Activated CD4-positive, alpha-beta T cell treated with anti-CD3 and anti-CD28 coated beads, Interleukin-2, amount 50 U/mL, for 16 hours (primary cell): ENCODE results near the gene CST3.
"Not testable (repeated sequence)": the region's sequence is repeated elsewhere in the genome, so short reads cannot be mapped to it uniquely, and the experiment has no call there.

Experiments used
- DNase-seq: peaks from one replicate; pipeline ENCODE4 v3.0.0-alpha.2; 2020

CST3 gene, protein sequence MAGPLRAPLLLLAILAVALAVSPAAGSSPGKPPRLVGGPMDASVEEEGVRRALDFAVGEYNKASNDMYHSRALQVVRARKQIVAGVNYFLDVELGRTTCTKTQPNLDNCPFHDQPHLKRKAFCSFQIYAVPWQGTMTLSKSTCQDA

DNA sequence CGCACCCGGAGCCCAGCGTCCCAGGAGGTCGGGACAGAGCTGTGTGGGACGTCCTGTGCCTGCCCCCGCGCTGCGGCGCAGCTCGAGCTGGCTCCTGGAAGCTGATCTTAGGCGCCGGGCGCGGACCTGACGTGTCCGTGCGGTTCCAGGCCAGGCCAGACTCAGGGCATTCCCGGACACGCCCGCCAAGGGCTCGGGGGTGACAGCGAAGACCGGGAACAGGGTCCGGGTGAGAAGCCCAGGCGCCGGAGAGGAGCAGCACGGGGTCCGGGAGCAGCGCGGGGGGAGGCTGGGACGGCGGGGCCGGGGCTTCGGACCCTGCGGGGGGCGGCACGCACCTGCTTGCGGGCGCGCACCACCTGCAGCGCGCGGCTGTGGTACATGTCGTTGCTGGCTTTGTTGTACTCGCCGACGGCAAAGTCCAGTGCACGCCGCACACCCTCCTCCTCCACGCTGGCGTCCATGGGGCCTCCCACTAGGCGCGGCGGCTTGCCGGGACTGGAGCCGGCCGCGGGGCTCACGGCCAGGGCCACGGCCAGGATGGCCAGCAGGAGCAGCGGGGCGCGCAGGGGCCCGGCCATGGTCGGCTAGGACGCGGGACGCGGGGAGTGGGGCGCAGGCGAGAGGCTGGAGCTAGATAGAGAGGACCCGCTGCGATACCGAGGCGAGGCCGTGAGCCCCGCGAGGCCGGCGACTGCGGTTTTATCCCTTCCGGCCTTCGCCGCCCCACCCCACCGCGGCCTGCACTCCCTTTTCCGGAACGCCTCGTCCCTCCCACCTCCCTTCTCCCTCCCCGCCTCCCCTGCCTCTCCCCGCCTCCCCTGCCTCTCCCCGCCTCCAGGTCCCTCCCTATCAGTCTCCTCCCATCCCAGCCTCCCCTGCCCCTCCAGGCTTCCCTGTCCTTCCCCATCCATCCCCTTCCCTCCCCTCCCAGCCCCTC, at the start of gene CST3:
Gene CST3, minus strand, starts transcription at position 674 of the 940 bp plus-strand sequence. Its CDS starts 93 bp downstream, at position 581.
- DNase-seq: peak; percentile 9

DNA sequence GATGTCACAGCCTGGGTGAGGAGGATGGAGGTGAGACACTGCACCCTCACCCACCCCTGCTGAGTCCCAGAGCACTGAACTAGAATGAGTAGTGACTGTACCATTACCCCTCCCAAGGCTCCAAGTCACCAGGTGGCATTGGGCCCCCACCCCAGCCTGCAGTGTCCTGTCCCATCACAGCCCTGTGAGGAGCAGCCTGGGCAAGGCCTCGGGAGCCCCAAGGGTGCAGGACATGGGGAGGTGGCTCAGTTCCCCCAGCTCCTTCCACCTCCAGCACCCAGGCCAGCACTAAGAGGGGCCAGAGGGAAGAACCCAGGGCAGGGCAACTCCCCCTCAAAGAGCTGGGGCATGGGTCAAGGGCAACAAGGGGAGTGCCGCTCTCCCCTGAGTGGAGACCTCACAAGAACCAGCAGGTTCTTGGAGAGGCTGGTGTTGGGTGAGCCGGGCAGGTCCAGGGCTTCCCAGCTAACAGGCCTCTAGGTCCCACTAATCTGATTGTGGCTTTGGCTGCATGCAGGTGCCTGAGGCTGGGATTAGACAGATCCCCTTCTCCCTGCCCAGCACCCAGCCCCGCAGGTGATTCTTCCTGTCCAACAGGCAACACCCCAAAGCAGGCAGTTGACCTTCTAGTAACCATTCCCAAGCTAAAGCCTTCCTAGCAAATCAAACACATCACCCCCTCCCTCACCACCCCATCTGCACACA, 48.4 kb upstream of the CST3 start:
- no peak for DNase-seq

DNA sequence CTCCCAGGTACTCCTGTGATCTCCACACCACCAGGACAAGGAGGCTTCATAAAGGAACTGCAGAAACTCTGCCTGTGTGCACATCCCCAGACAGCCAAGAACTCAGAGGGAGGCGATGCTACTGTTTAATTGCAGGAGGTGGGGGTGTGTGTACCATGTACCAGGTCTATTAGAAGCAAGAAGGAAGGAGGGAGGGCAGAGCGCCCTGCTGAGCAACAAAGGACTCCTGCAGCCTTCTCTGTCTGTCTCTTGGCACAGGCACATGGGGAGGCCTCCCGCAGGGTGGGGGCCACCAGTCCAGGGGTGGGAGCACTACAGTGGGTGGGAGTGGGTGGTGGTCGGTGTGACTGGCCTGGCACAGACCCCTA, 47.8 kb upstream of the CST3 start:
- not testable (repeated sequence) for DNase-seq

DNA sequence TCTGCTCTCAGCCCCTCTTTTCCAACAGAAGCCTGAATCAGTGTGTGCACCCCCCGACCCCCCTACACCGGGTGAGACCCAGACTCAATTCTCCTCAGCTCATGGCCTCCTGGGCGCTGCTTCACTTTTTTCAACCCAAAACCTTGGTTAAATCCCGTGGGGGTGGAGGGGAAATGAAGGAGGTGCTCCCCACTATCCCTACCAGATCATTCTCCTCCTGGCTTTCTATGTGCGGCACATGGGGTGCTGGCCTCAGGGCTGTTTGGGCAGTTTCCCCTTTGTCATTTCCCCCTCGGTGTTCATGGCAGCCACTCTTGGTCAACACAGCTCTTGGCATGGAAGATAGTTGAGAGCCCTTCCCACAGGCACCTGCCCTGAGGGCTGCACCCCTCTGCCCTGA, 46.5 kb upstream of the CST3 start:
- no peak for DNase-seq

DNA sequence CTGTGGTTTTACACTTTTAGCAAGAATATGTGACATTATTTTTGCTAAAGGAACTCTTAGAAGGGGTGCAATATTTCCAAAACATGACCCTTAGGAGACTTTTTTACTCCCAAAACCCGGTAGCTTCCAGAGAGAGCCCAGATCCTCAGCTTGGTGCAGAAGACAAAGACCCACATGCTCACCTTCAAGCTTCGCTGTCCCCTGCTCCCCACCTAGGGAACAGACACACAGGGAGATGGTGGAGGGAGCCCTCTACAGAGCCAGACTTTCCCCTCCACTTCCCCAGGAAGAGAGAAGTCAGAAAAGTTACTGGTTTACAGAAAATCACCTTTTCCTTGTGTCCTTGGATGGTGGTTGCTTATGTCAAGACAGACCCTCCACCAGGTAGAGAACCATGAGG, 46.1 kb upstream of the CST3 start:
- no peak for DNase-seq

DNA sequence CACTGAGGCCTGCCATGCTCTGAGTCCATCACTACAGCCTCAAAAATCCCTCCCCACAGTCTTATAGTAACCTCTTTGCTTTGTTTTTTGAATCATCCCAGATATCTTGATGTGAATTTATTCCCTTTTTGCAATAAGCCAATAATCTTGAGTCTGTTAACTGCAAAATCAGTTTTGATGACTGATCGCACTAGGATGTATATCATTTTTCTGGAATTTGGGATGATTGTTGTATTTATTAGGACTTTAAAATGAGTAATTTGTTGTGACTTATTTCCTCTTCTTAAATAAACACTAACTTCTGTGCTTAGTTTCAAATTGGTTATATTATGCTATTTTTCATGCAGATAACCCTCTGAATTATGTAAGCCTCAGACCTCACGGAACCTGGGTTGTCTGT, 45.5 kb upstream of the CST3 start:
- DNase-seq: no peak

DNA sequence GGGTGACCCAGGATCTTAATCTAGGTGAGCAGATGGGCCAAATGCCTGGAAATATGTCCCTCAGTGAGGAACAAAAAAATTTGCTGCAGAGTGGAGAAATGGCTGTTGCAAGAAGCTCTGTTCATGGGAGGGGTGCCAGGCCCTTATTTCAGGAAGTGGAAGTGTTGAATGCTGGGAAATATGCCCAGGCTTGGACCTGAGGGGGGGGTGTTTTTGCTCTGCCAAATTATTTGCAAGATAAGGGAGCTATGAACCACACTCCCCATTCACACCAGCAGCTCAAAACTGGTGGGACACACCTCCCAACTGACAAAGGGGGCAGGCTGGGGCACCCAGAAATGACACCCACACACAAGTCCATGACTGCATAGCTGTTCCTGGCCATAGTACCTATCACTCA, 42.4 kb upstream of the CST3 start:
- no peak for DNase-seq

DNA sequence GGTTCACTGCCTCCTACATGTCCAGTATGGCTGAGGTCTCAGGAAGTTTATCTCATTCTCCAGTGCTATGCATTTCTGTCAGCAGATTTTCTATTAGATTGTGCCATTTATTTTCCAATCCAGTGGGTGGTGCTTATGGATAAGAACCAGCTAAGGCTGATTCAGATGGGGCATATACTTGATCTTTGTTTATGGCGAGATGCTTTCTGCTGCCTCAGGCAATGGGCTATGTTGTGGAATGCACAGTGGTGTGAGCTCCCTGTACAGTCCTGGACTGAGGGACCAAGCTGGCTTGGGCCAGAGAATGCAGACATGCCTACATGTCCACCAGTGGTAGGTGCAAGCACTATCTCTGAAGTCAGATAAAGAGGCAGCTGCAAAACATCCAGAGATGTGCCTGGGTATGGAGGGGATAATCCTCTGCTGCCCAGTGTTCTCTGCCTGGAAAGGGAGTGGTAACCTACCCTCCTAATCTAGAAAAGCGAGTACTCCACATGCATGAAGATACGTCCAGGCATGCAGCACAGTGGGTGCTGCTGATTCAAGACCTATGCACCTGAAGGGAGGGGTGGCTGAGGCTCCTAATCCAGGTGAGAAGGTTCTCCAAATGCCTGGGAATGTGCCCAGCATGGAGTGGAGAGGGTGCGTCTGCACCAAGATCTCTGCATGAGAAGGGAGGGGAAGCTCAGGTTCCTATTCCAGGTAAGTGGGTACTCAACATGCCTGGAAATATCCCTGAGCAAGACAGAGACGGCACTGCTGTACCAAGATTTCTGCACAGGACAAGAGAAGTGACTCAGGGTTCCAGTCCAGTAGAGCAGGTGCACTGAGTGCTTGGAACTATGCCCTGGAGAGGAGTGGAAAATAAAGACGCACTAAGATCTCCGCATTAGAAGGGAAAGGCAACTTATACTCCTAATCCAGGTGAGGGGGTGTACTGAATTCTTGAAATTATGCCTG, 41.7 kb upstream of the CST3 start:
- DNase-seq: no peak

DNA sequence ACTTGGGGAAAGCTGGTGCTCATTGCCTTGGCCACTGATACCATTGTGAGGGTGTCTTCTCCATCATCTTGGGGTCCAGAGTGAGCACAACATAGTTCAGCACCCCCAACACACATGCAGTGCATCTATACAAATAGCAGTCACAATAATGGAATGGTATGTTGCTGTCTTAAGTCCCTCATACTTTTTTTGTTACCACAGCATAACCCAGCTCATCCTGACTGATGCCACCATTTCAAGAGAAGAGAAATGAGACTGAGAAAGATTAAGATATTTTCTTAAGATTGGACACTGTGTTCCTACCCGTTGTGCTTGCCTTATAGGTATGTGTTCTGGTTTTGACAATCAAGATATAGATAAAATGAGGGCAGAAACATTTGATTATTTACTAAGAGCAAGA, 35.5 kb upstream of the CST3 start:
- DNase-seq: no peak

DNA sequence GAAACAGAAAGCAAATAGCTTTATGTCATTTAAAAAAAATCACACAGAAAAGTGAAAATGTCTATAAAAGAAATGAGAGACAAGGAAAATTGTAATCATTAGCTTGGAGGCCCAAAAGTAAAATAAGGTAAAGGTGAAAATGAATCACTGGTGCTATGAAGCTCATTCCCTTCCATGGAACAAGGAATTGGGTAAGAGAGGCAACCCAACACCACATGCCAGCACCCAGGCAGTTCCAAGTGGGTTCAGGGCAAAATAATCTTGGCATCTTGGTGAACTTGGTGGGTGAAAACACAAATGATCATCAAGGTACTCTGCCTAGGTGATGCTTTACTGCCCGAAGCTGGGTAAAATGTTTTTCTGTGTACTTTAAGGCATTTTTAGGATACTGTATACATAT, 34.4 kb upstream of the CST3 start:
- DNase-seq: no peak

DNA sequence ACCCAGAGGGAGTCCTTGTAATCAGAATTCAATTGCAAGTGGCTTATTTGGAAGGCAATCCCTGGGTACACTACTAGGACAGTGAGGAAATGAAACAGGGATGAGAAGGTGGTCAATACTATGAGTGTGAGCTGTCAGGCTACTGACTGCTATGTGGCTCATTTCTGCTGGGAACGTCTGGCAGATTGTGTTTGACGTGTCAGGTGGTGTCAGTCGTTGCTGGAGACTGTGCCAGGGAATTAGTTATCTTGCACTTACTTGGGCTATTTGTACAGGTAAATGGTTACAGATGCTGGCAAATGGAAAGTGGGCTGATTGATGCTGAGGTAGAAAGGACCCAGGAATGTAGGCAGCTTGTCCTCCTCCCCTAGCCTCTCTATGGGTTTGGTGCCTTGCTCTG, 33.7 kb upstream of the CST3 start:
- no peak for DNase-seq

DNA sequence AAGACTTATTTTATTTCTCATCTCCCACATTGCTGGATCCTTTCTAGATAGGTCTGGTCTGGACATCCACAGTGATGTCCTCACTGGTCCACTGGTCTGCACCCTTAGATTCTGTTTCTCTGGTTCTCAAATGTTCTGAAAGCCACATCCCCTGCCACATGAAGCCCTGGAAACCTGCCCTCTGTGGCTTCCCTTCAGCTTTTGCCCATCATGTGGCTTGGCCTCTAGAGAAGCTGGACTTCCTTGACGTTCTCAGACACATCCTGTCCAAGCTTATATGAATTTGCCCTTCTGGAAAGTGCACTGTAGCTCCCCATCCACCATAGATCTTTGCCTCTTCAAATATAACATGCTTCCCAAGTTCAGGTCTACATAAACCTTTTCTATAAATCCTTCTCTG, 32.6 kb upstream of the CST3 start:
- DNase-seq: no peak

DNA sequence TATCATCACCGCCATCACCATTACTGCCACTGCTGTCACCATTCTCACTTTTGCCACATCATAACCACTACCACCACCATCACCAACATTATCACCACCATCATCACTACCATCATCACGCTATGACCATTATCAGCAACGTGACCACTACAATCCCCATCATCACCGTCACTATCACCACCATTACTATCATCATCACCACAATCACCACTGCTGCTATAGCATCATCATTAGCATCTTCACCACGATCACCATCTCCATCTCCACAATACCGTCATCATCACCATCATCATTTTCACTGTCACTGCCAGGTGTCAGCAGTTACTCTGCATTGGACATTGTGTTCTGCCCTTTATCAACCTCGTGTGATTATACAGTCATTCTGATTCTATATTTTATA, 32.1 kb upstream of the CST3 start:
- no peak for DNase-seq

DNA sequence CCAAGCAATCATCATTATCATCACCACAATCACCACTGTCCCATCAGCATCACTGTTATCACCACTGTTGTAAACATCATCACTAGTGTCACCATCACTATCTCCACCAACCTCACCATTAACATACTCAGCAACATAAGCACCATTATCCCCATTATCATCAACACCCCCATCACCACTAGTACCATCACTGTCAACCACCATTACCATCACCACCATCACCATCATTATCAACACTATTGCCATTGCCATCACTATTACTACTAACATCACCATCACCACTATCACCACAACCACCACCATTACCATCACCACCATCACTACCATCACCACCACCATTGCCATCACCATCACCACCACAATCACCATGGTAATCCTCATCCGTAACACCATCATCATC, 31.6 kb upstream of the CST3 start:
- DNase-seq: no peak

DNA sequence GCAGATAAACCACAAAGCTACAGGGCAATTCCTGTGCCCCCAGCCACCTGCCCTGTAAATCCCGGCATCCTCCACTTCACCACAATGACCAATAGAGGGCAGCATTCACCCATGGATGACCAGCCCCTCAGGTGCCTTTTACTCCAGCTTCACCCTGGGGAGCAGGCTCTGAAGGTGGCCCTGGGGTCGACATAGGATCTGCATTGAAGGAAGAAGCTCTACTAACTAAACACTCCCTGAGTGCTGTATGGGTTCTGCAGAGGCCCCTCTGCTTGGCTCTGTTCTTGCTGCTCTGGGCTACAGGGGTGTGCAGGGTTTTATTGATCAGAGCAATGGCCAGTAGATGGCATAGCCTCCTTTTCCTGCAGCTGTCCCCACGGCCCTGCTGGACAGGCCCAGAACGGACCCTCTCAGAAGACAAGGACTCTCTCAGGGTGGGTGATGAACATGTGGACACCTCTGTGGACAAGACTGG, 30.8 kb upstream of the CST3 start:
- peak; percentile 58 for DNase-seq

DNA sequence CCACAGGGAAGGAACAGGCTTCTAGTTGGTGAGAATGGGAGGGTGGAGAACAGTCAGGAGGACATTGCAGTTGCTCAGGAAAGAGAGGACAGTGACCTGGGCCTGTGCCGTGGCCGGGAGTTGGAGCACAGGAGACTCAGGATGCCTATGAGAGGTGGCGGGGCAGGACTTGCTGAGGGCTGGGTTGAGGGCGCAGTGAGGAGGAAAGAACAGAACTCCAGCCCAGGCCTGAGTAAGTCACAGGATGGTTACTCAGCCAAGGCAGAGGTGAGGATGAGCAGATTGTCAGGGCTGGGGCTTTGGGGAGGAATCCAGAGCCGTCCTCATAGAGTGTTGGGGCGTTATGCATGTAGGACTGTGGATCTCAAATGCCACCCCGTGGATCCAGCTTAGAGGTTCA, 29.9 kb upstream of the CST3 start:
- no peak for DNase-seq

DNA sequence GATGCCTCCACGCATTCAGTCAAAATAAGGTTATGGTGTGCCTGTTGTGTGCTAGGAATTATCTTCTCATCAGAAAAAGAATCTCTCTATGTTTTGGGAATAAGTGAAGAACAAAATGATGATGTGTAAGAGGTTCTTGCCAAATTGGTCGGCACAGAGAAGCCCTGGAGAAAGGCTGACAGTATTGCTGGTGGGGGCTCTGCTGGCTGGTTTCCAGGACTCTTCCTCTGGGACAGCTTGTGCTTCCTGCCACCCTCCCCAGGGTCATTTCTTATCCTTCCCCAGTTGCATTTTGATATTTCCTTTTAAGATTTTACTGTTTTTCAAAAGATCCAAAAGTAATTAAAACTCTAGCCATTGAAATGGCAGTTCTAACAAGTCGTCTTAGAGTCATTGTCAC, 28.9 kb upstream of the CST3 start:
- no peak for DNase-seq

DNA sequence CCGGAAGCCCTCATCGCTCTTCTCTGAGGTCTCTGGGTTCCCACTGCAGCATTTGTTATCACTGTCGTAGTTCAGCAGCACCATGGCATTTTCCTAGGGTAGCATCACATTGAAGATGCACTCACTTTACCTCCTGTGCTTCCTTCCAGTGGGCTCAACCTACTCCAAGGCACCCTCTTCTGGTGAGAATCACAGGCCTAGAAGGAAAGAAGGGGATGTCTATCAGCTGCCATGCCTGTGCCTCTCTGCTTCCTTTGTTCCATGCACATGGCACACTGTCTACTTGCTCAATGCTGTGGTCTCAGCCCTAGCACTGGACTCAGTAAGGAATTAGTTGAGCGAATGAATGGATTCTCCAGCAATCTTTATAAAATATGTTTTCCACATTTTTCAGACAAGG, 28.4 kb upstream of the CST3 start:
- no peak for DNase-seq

DNA sequence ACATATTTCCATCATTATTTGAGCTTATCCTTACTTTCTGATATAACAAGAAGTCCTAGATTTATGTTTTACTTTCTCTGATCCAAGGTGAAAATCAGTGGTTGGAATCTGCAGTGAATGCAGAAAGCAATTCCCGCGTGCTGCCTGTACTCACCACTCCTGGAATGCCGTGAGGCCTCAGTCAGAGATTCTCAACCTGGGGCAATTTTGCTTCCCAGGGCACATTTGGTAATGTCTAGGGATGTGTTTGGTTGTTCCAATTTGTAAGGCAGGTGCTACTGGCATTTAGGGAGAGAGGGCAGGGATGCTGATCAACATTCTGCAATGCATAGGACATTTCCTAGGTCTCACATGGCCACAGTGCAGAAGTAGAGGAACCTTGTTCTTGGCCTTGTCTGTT, 27.2 kb upstream of the CST3 start:
- DNase-seq: no peak

DNA sequence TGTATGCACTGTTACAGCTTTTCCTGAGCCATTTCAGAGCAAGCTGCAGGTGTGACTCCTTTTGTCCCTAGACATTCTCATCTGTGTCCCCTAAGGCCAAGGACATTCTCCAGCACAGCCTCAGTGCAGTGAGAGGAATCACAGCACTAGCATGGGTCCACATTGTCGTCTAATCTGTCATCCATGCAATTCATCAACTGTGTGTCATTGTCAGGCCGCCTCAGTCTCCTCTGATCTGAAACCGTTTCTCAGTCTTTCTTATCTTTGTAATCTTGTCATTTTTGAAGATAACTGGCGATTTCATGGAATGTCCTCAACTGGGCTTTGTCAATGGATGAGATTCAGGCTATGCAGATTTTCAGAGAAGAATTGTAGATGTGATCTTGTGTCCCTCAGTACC, 26.3 kb upstream of the CST3 start:
- not testable (repeated sequence) for DNase-seq

DNA sequence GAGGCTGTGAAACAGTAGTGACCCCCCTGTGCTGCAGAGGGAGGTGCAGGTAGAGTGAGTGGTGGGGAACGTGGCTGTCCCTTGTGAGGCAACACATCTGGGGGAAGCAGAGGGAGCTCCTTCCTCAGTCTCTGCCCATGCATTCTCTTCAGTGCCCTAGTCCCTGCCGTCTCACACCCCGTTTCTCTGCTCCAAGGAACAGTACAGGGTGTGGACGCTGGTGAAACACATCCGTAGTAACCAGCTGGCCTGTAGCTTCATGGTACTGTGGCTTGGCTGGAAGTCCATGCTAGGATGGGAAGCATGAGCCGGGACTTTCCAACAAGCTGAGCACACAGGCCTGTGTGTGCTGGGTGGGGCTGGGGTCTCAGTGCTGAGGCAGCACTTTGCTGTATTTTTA, 25.4 kb upstream of the CST3 start:
- DNase-seq: no peak

DNA sequence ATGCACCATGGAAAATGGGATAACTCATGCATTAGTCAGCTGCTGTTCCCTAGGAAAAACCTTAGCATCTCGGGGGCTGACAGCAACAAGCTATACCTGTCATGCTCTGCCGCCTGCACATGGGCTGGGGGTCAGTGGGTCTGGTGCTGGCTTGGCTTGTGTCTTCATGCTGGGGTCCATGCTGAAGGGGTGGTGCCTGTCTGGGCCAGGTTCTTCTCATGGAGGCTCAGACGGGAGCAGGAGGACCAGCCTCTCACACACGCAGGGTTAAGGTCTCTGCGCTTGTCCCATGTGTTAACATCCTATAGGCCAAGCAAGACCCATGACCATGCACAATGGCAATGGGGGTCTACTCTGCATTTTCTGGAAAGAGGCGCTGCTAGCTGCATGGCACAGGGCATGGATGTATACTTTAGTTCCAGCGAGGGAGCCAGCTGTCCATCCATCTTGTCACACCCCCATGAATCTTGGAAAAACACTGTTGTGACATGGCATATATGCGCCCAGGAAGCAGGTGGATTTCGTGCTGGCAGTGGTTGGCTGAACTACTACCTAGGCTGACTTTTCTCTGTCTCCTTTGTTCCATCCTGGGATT, 24.6 kb upstream of the CST3 start:
- no peak for DNase-seq
